T-helper 1 cell treated with Interleukin-12 subunit alpha and Interleukin-12 subunit beta and Interleukin-4 antibody, amounts not matched to agents 30 μg/mL and 1 μg/mL, for 36 hours (primary cell): ENCODE measurements around the gene ZHX3.

ENCODE experiments used
- H3K27ac Mint-ChIP-seq: one replicate; pipeline ENCODE4 v1.8.0; 2021; ENCODE audit warnings: mild to moderate bottlenecking, mixed read lengths
- H3K27me3 Mint-ChIP-seq: one replicate; pipeline ENCODE4 v1.8.0; 2021; ENCODE audit warnings: low read depth, mixed read lengths
- H3K36me3 Mint-ChIP-seq: one replicate; pipeline ENCODE4 v1.8.0; 2021; ENCODE audit warnings: low read depth, mixed read lengths
- H3K4me1 Mint-ChIP-seq: one replicate; pipeline ENCODE4 v1.8.0; 2021; ENCODE audit warnings: low read depth, mixed read lengths
- H3K4me3 Mint-ChIP-seq: one replicate; pipeline ENCODE4 v1.8.0; 2021; ENCODE audit warnings: mild to moderate bottlenecking, moderate library complexity, mixed read lengths
- H3K9me3 Mint-ChIP-seq: one replicate; pipeline ENCODE4 v1.8.0; 2021; ENCODE audit warnings: mixed read lengths

ZHX3 gene

GRCh38 chr20:41317546-41318270 lies at the start of gene ZHX3:
ZHX3 (minus strand) TSS chr20:41317731; CDS start chr20:41204916, 112,815 bp downstream.
- Mint-ChIP-seq H3K36me3 (no peaks in the 10 kb centered on the region), H3K9me3 (no peaks in the 10 kb centered on the region), H3K27ac (peak within 1 kb of the TSS; percentile 64), H3K27me3 (peaks cover 6% of the 10 kb centered on the region), H3K4me1 (peaks cover 19% of the 10 kb centered on the region), H3K4me3 (peak within 1 kb of the TSS; percentile 79)

- peak overlapping the region; percentile 26 for H3K27ac Mint-ChIP-seq
- H3K36me3 Mint-ChIP-seq, result no peaks in the 10 kb centered on the region
- no peaks in the 10 kb centered on the region for H3K9me3 Mint-ChIP-seq
- H3K4me1 Mint-ChIP-seq, result no peaks in the 10 kb centered on the region
- H3K27me3 Mint-ChIP-seq, result peaks cover 41% of the 10 kb centered on the region
- H3K4me3 Mint-ChIP-seq, result peak overlapping the region; percentile 25
Observed at GRCh38 chr20:41367393-41367695, 49.8 kb upstream of the ZHX3 start.

- Mint-ChIP-seq H3K27ac (peak within 1 kb of the TSS; percentile 26), H3K36me3 (no peaks in the 10 kb centered on the region), H3K9me3 (no peaks in the 10 kb centered on the region), H3K27me3 (peaks cover 41% of the 10 kb centered on the region), H3K4me3 (peak within 1 kb of the TSS; percentile 25), H3K4me1 (no peaks in the 10 kb centered on the region)
Observed at GRCh38 chr20:41366546-41367392, 49.2 kb upstream of the ZHX3 start, which contains the start of gene EMILIN3. EMILIN3 (minus strand) TSS chr20:41366818; CDS start chr20:41366634, 184 bp downstream.

- H3K27me3 Mint-ChIP-seq, result peaks cover 37% of the 10 kb centered on the region
Observed at GRCh38 chr20:41365777-41366545, 48.4 kb upstream of the ZHX3 start.

GRCh38 chr20:41364967-41365765 lies 47.6 kb upstream of the ZHX3 start:
- Mint-ChIP-seq H3K4me3 (no peak overlapping the region), H3K9me3 (no peaks in the 10 kb centered on the region), H3K36me3 (no peaks in the 10 kb centered on the region), H3K4me1 (no peaks in the 10 kb centered on the region), H3K27ac (no peak overlapping the region), H3K27me3 (peaks cover 37% of the 10 kb centered on the region)

More at GRCh38 chr20:41365777-41366545, 48.4 kb upstream of the ZHX3 start:
- Mint-ChIP-seq H3K9me3 (no peaks in the 10 kb centered on the region), H3K27ac (no peak overlapping the region), H3K36me3 (no peaks in the 10 kb centered on the region), H3K4me1 (no peaks in the 10 kb centered on the region), H3K4me3 (no peak overlapping the region)

GRCh38 chr20:41364236-41364855 lies 46.8 kb upstream of the ZHX3 start:
- H3K4me1 Mint-ChIP-seq, result no peaks in the 10 kb centered on the region
- no peak overlapping the region for H3K4me3 Mint-ChIP-seq
- H3K9me3 Mint-ChIP-seq, result no peaks in the 10 kb centered on the region
- no peak overlapping the region for H3K27ac Mint-ChIP-seq
- peaks cover 35% of the 10 kb centered on the region for H3K27me3 Mint-ChIP-seq
- no peaks in the 10 kb centered on the region for H3K36me3 Mint-ChIP-seq

GRCh38 chr20:41363601-41364000 lies 46.1 kb upstream of the ZHX3 start:
- H3K4me1 Mint-ChIP-seq, result no peaks in the 10 kb centered on the region
- H3K27ac Mint-ChIP-seq, result no peak overlapping the region
- H3K27me3 Mint-ChIP-seq, result peaks cover 30% of the 10 kb centered on the region
- no peaks in the 10 kb centered on the region for H3K36me3 Mint-ChIP-seq
- no peak overlapping the region for H3K4me3 Mint-ChIP-seq
- no peaks in the 10 kb centered on the region for H3K9me3 Mint-ChIP-seq

- H3K9me3 Mint-ChIP-seq, result no peaks in the 10 kb centered on the region
- no peak overlapping the region for H3K4me3 Mint-ChIP-seq
- H3K27me3 Mint-ChIP-seq, result peaks cover 24% of the 10 kb centered on the region
- no peaks in the 10 kb centered on the region for H3K4me1 Mint-ChIP-seq
- H3K36me3 Mint-ChIP-seq, result no peaks in the 10 kb centered on the region
- no peak overlapping the region for H3K27ac Mint-ChIP-seq
Observed at GRCh38 chr20:41362748-41363140, 45.2 kb upstream of the ZHX3 start.

- no peaks in the 10 kb centered on the region for H3K36me3 Mint-ChIP-seq
- H3K27me3 Mint-ChIP-seq, result peaks cover 17% of the 10 kb centered on the region
- H3K4me3 Mint-ChIP-seq, result no peak overlapping the region
- no peak overlapping the region for H3K27ac Mint-ChIP-seq
- H3K4me1 Mint-ChIP-seq, result no peaks in the 10 kb centered on the region
- no peaks in the 10 kb centered on the region for H3K9me3 Mint-ChIP-seq
Observed at GRCh38 chr20:41361757-41362747, 44.5 kb upstream of the ZHX3 start.

GRCh38 chr20:41360831-41361756 lies 43.6 kb upstream of the ZHX3 start:
- H3K4me1 Mint-ChIP-seq, result no peaks in the 10 kb centered on the region
- H3K4me3 Mint-ChIP-seq, result no peak overlapping the region
- H3K27ac Mint-ChIP-seq, result no peak overlapping the region
- no peaks in the 10 kb centered on the region for H3K36me3 Mint-ChIP-seq
- H3K9me3 Mint-ChIP-seq, result no peaks in the 10 kb centered on the region
- H3K27me3 Mint-ChIP-seq, result peaks cover 15% of the 10 kb centered on the region

- Mint-ChIP-seq H3K4me1 (no peaks in the 10 kb centered on the region), H3K9me3 (no peaks in the 10 kb centered on the region), H3K36me3 (no peaks in the 10 kb centered on the region), H3K27ac (no peak overlapping the region), H3K27me3 (peaks cover 3% of the 10 kb centered on the region), H3K4me3 (no peak overlapping the region)
Observed at GRCh38 chr20:41359541-41360011, 42.0 kb upstream of the ZHX3 start.

- Mint-ChIP-seq H3K27ac (no peak overlapping the region), H3K9me3 (no peaks in the 10 kb centered on the region), H3K36me3 (no peaks in the 10 kb centered on the region), H3K27me3 (no peaks in the 10 kb centered on the region), H3K4me3 (no peak overlapping the region), H3K4me1 (no peaks in the 10 kb centered on the region)
Observed at GRCh38 chr20:41358717-41359116, 41.2 kb upstream of the ZHX3 start.
